ENCODE results near the gene PNPLA5.

PNPLA5 gene

GRCh38 chr22:43854786-43855271, 37.0 kb downstream of the PNPLA5 start:
- DNase-seq (ENCODE audit: low spot score): no peak

DNA sequence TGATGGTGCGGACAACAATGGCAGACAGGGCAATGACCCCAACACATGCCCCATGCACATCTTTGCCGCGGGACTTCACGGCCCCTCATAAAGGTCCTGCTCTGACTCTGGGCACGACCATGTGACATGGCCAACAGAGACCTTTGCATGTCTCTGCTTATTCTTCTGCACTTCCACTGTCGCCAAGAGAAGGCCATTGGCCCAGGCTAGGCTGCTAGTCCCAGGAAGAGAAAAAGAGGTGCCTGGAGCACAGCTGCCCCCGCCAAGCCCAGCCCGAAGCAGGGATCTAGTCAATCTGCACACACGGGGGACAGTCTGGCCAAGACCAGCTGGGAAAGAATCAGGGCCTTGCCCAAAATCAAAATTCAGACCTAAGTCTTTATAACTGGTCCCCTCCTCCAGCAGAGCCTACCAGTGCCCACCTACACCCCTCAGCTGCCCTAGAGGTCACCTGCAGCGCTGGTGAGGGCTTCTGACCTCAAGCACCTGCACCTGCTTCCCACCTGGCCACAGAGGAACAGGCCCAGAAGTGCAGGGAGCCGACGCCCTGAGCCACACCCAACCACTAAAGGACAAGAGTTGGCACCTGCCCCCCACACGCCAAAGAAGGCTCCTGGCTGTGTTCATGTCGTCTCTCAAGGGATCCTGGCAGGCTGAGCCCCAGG, 37.6 kb downstream of the PNPLA5 start:
- DNase-seq (ENCODE audit: low spot score): no peak

DNA sequence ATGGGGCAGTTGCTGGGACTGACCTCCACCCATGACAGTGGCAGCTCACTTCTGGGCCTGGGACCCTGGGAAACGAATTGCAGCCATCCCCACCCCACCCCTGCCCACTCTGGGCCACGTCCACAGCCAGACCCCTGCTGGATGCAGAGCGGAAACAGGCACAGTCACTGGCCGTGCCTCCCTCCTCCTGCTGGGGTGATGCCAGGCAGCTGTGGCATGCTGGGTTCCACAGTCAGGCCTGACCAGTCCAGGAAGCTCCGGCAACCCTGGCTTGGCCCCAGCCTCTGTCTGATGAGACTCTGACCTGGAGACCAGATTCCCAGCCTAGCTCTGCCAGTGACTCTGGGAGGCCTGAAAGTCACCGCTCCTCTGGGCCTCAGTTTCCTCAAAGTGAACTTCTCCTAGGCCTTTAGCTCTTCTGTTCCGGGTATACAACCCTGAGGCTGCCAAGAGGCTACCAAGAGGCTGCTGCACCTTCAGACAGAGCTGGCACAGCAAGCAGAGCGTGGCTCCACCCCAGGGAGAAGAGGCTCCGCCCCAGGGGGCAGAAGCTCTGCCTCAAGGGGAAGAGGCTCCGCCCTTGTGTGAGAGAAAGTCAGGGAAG, 38.4 kb downstream of the PNPLA5 start:
- DNase-seq (ENCODE audit: low spot score): no peak

GRCh38 chr22:43852573-43853327, 39.1 kb downstream of the PNPLA5 start:
- no peak for DNase-seq (ENCODE audit: low spot score)

GRCh38 chr22:43851979-43852307, 39.9 kb downstream of the PNPLA5 start:
- no peak for DNase-seq (ENCODE audit: low spot score)

GRCh38 chr22:43851058-43851978, 40.5 kb downstream of the PNPLA5 start:
- DNase-seq (ENCODE audit: low spot score): no peak

DNA sequence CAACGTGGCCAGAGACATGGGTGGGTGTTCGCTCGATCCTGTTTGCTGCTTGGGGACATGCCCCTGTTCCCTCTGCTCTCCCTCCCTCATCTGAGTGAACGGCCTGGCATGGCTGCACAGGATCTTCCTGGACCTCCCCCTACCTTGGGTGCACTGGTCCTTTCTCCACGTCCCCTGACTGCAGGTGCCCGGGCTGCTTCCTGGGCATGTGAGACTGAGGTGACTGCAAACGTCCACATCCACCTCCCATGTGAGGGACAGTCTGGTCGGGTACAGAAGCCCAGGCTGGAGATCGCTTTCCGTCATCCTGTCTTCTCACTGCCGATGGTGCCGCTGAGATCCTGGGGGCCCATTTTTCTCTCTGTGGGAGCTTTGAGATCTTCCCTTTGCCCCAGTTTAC, 41.3 kb downstream of the PNPLA5 start:
- DNase-seq (ENCODE audit: low spot score): no peak

DNA sequence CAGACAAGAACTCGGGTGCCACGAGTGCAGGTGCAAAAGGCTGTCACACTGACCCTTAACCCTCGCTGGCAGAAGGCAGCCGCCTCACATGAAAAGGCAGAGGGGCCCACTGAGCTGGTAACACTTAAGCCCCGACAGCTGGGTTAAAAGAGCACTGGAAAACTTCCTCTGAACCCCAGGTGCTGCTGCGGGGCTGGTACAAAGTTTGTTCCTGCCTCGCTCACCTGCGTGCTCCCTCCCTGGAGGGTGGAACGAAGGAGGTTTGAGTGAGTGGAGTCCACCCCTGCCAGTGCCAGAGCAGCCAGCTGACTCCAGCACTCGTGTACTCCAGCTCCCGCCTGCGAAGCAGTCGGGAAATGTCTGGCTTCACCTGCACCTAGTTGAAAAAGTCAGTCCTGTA, 42.1 kb downstream of the PNPLA5 start:
- DNase-seq (ENCODE audit: low spot score): no peak

GRCh38 chr22:43848366-43849171, 43.2 kb downstream of the PNPLA5 start:
- peak; percentile 56 for DNase-seq (ENCODE audit: low spot score)

- no peak for DNase-seq (ENCODE audit: low spot score)
Observed at GRCh38 chr22:43847376-43848289, 44.2 kb downstream of the PNPLA5 start.

GRCh38 chr22:43846966-43847365, 44.8 kb downstream of the PNPLA5 start:
- DNase-seq (ENCODE audit: low spot score): no peak

DNA sequence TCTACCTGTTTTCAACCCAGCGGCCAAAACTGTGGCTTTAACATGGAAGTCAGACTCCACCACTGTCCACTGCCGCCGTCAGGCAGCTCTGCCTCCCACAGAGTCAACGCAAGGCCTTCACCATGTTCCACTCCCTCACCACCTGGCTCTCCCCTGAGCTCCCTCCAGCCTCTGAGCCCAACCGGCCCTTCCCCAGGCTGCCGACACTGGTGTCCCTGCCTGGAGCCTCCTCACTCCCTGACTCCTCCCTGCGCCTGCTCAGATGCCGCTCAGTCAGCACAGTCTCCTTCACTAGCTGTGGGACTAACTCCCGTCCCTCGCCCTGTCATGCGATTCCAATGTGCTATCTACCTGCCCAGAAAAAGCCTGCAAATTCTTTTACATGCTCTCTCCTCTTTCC, 45.8 kb downstream of the PNPLA5 start:
- DNase-seq (ENCODE audit: low spot score): no peak

- DNase-seq (ENCODE audit: low spot score): no peak
Observed at GRCh38 chr22:43844560-43845545, 47.0 kb downstream of the PNPLA5 start.

DNA sequence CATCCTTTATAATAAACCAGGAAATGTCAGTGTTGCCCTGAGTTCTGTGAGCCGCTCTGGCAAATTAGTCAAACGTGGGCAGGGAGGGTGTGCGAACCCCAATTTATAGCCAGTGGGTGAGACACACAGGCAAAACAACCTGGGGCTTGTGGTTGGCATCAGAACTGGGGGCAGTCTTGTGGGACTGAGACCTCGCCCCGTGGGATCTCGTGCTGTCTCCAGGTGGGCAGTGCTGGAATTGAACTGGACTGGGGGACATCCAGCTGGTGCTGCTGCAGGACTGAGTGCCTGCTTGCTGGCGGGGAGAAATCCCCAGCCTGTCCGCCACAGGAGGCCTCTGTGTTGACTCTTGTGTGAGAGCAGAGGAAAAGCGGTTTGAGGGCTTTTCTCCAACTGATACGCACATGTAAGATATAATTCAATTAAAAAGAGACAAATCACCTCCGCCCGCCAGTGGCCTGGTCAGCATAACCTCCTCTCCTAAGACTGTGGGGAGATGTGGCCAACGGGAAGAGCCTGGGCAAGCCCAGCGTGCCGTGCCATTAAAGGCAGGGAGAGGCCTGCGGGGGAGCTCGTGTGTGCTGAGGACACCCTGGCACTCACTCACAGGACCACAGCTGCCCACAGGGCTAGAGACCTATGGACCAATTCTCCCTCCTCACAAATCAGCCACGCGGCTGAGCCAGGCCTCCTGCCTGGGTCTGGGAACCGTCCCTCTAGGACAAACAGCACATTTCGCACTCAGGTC, 47.9 kb downstream of the PNPLA5 start:
- DNase-seq (ENCODE audit: low spot score): no peak

- no peak for DNase-seq (ENCODE audit: low spot score)
Observed at GRCh38 chr22:43841742-43842141, 50.1 kb downstream of the PNPLA5 start.

DNA sequence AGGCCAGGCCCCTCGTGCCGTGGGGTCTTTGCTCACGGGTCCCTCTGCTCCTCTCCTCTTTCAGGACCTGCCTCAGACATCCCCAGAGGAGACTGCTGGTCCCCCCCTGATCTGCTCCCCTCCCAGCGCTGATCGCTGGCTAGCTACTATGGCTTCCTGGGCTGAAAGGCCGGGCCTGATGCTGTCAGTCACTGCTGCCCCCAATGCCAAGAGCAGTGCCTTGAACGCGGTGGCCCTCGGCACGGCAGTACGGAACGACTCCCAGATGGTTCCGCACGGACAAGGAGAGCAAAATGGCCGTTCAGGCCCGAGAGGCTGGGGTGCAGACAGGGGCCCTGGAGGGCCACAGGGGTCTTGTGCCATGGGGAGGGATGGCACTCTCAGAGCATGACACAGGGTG, 51.0 kb downstream of the PNPLA5 start:
- no peak for DNase-seq (ENCODE audit: low spot score)

GRCh38 chr22:43840431-43840830, 51.4 kb downstream of the PNPLA5 start:
- DNase-seq (ENCODE audit: low spot score): no peak

- DNase-seq (ENCODE audit: low spot score): no peak
Observed at GRCh38 chr22:43839781-43840180, 52.0 kb downstream of the PNPLA5 start.
